HepG2 (cell line): ENCODE measurements around the gene RNF222. TPM values are rescaled to one million over a fixed set of nuclear protein-coding genes. Genes with fewer than 3 reads are reported as not detected.

Source experiments
- ATAC-seq: fragments of 200-7000 bp; cut with Tn5 transposase; 3 replicates; pipeline ENCODE4 v1.9.1; 2020; ENCODE audit warnings: mild to moderate bottlenecking, moderate library complexity
- BruUV-seq: library from RNA; stranded (reverse); fragments of 400-500 nt; replicated peaks from 2 replicates; lab custom pipeline; 2021; lab: Mats Ljungman, UMichigan
- CTCF ChIA-PET: fragments of 300-600 bp; formaldehyde crosslinking; extraction: SDS; loops from one replicate; lab custom pipeline; 2021; ENCODE audit warnings: low total read pairs, inconsistent platforms, low intra/inter-chr PET ratio; lab: Yijun Ruan, JAX
- POLR2A ChIA-PET: fragments of 350-600 bp; sonication (Branson Sonifier 250); formaldehyde crosslinking; loops from one replicate; lab custom pipeline; 2020; ENCODE audit warnings: antibody characterized with exemption, inconsistent platforms; lab: Yijun Ruan, JAX
- DNase-seq: peaks from one replicate; pipeline ENCODE4 v3.0.0-alpha.2; 2015; ENCODE audit warnings: low spot score
- FAIRE-seq: peaks from 3 replicates; lab custom pipeline; 2011; peaks lifted over from hg19 to GRCh38; lab: Jason Lieb, UNC
- H2AFZ ChIP-seq: one replicate; pipeline ENCODE4 v1.6.1; 2011; ENCODE audit warnings: low read length, inconsistent platforms
- H3K27ac ChIP-seq: fragments of 300-600 bp; 3 replicates; pipeline ENCODE4 v1.8.0; 2011; ENCODE audit warnings: mixed run types, mild to moderate bottlenecking, mixed read lengths, low read length, inconsistent platforms; ENCODE audit not compliant: insufficient read depth; ENCODE audit errors: extremely low read length
- H3K27me3 ChIP-seq, 2 experiments: fragments of 200-600 bp in 1 of 2; 2 replicates in 1 of 2; 3 replicates in 1 of 2; pipeline versions ENCODE4 v1.6.0 to v1.8.0; 2011; ENCODE audit warnings: low read length in 2 of 2, mild to moderate bottlenecking in 2 of 2, moderate library complexity in 2 of 2, inconsistent platforms in 1 of 2; ENCODE audit not compliant: insufficient read depth in 2 of 2, control insufficient read depth in 1 of 2
- H3K36me3 ChIP-seq, 2 experiments: fragments of 200-600 bp in 1 of 2; replicated peaks in 1 of 2; 2 replicates in 1 of 2; 3 replicates in 1 of 2; pipeline versions ENCODE4 v1.5.1 to v1.8.0; 2011; ENCODE audit warnings: low read length in 2 of 2, inconsistent platforms in 1 of 2; ENCODE audit not compliant: insufficient read depth in 2 of 2, control insufficient read depth in 1 of 2
- H3K4me1 ChIP-seq: 2 replicates; pipeline ENCODE4 v1.5.1; 2012; ENCODE audit warnings: low read length, inconsistent platforms; ENCODE audit not compliant: insufficient read depth
- H3K4me2 ChIP-seq: 2 replicates; pipeline ENCODE4 v1.6.0; 2011; ENCODE audit warnings: low read depth, low read length, inconsistent platforms
- H3K4me3 ChIP-seq, 3 experiments: fragments of 200-600 bp in 1 of 3; sonication (generic), shearing (Covaris generic) in 1 of 3; replicated peaks in 1 of 3; 2 replicates each; pipeline ENCODE4 v1.5.1; 2011 to 2016; ENCODE audit warnings: low read length in 3 of 3, inconsistent platforms in 2 of 3, low read depth in 2 of 3, mild to moderate bottlenecking in 2 of 3, control low read depth in 1 of 3, mixed read lengths in 1 of 3; ENCODE audit not compliant: insufficient read depth in 1 of 3
- H3K79me2 ChIP-seq: one replicate; pipeline ENCODE4 v1.6.1; 2011; ENCODE audit warnings: low read length, inconsistent platforms; ENCODE audit not compliant: insufficient read depth
- H3K9ac ChIP-seq: 2 replicates; pipeline ENCODE4 v1.6.0; 2011; ENCODE audit warnings: mild to moderate bottlenecking, low read depth, low read length, inconsistent platforms; ENCODE audit not compliant: insufficient read depth
- H3K9me3 ChIP-seq: 2 replicates; pipeline ENCODE4 v1.5.1; 2012; ENCODE audit warnings: mild to moderate bottlenecking, low read length
- H4K20me1 ChIP-seq: 2 replicates; pipeline ENCODE4 v1.6.0; 2011; ENCODE audit warnings: inconsistent platforms, mild to moderate bottlenecking, low read length, moderate library complexity; ENCODE audit not compliant: insufficient read depth
- ELF3 ChIP-seq: IDR thresholded peaks from 2 replicates; pipeline ENCODE4 v1.6.1; 2016; ENCODE audit warnings: missing genetic modification reagents, missing compliant biosample characterization
- HNRNPH1 ChIP-seq: fragments of 200-400 bp; formaldehyde crosslinking; optimal IDR thresholded peaks from 2 replicates; pipeline ENCODE3; 2017; ENCODE audit warnings: mild to moderate bottlenecking, low read depth, low read length
- HOXD1 ChIP-seq: sonication (generic); formaldehyde crosslinking; IDR thresholded peaks from 2 replicates; pipeline ENCODE4 v1.5.0; 2020; ENCODE audit warnings: missing genetic modification reagents
- KAT2B ChIP-seq: fragments of 150-350 bp; IDR thresholded peaks from 2 replicates; pipeline ENCODE4 v1.6.1; 2014; ENCODE audit warnings: low read depth, low read length, borderline replicate concordance
- KLF15 ChIP-seq: sonication (generic); formaldehyde crosslinking; IDR thresholded peaks from 2 replicates; pipeline ENCODE4 v1.8.1; 2023; ENCODE audit warnings: borderline replicate concordance, mild to moderate bottlenecking, inconsistent platforms, missing genetic modification reagents, mixed read lengths
- MAFF ChIP-seq: IDR thresholded peaks from 2 replicates; pipeline ENCODE4 v1.6.1; 2011; ENCODE audit warnings: low read depth, low read length, improper control_type of control experiment
- MTF2 ChIP-seq: sonication (generic); formaldehyde crosslinking; IDR thresholded peaks from 2 replicates; pipeline ENCODE4 v1.5.0; 2020; ENCODE audit warnings: missing genetic modification reagents, borderline replicate concordance
- NCOA5 ChIP-seq: sonication (generic); formaldehyde crosslinking; IDR thresholded peaks from 2 replicates; pipeline ENCODE4 v1.4.0; 2020; ENCODE audit warnings: missing genetic modification reagents
- PRMT3 ChIP-seq: sonication (generic); formaldehyde crosslinking; IDR thresholded peaks from 2 replicates; pipeline ENCODE4 v1.8.1; 2022; ENCODE audit warnings: low read depth, mild to moderate bottlenecking, moderate library complexity, missing genetic modification reagents, borderline replicate concordance
- SATB2 ChIP-seq: sonication (generic); formaldehyde crosslinking; IDR thresholded peaks from 2 replicates; pipeline ENCODE4 v1.5.0; 2020; ENCODE audit warnings: missing genetic modification reagents
- SMYD3 ChIP-seq: sonication (generic); formaldehyde crosslinking; IDR thresholded peaks from 2 replicates; pipeline ENCODE4 v1.8.1; 2023; ENCODE audit warnings: mild to moderate bottlenecking, missing genetic modification reagents
- SPEN ChIP-seq: sonication (generic); formaldehyde crosslinking; IDR thresholded peaks from 2 replicates; pipeline ENCODE4 v1.5.1; 2020; ENCODE audit warnings: low read depth, mild to moderate bottlenecking, missing genetic modification reagents
- TARDBP ChIP-seq: sonication (generic); formaldehyde crosslinking; IDR thresholded peaks from 2 replicates; pipeline ENCODE4 v1.8.0; 2022; ENCODE audit warnings: mild to moderate bottlenecking, missing genetic modification reagents
- THAP11 ChIP-seq: IDR thresholded peaks from 2 replicates; pipeline ENCODE4 v1.6.1; 2016; ENCODE audit warnings: missing biosample characterization, missing genetic modification reagents
- ZFP91 ChIP-seq: sonication (generic); formaldehyde crosslinking; IDR thresholded peaks from 2 replicates; pipeline ENCODE4 v1.9.0; 2022; ENCODE audit warnings: missing genetic modification reagents, mild to moderate bottlenecking, borderline replicate concordance
- ZNF138 ChIP-seq: sonication (generic); formaldehyde crosslinking; IDR thresholded peaks from 2 replicates; pipeline ENCODE4 v1.5.0; 2020; ENCODE audit warnings: mild to moderate bottlenecking, low read depth, missing genetic modification reagents
- ZNF234 ChIP-seq: sonication (generic); formaldehyde crosslinking; conservative IDR thresholded peaks from 2 replicates; pipeline ENCODE4 v1.5.1; 2020; ENCODE audit warnings: mild to moderate bottlenecking, missing genetic modification reagents
- ZNF264 ChIP-seq: sonication (generic); formaldehyde crosslinking; IDR thresholded peaks from 2 replicates; pipeline ENCODE4 v1.4.0; 2020; ENCODE audit warnings: missing genetic modification reagents
- ZNF282 ChIP-seq: fragments of 450-650 bp; IDR thresholded peaks from 2 replicates; pipeline ENCODE4 v1.6.1; 2018; ENCODE audit not compliant: partially characterized antibody
- ZNF768 ChIP-seq: sonication (generic); formaldehyde crosslinking; IDR thresholded peaks from 2 replicates; pipeline ENCODE4 v1.4.0; 2020; ENCODE audit warnings: missing genetic modification reagents
- WGBS: methylation state at CpG from one replicate; pipeline ENCODE4 v1.1.6; 2017; ENCODE audit warnings: low lambda C conversion rate; 5-methylcytosine and 5-hydroxymethylcytosine counted together
- in situ Hi-C: cut with HindIII; loops from 2 replicates; pipeline ENCODE4 v1.10.0; 2017; ENCODE audit warnings: low pct_unique_long_range_greater_than_20kb; ENCODE audit not compliant: extremely low pct_ligation_motif_present
- intact Hi-C: fragments of 100-400 bp; cut with micrococcal nuclease; formaldehyde crosslinking; loops from one replicate; pipeline ENCODE4 v1.10.0; 2022; ENCODE audit not compliant: unreplicated experiment
- polyA plus RNA-seq, 8 experiments: library from polyadenylated mRNA; depleted of rRNA in 3 of 8; stranded (reverse) in 7 of 8; unstranded in 1 of 8; fragments of >200 nt; fragmentation: Illumina TruSeq in 4 of 8; extraction: Trizol in 4 of 8; gene quantifications; 2 replicates each; pipeline versions ENCODE4 v1.2.1 to v1.2.3, GENCODE V29; 2011 to 2016; ENCODE audit warnings: low read depth in 4 of 8, missing spikeins in 1 of 8, mixed read lengths in 1 of 8; ENCODE audit not compliant: insufficient read depth in 1 of 8
- total RNA-seq, 5 experiments: library from RNA; depleted of rRNA; stranded (reverse); fragments of >200 nt; fragmentation: Illumina TruSeq; extraction: Trizol; gene quantifications; 2 replicates each; pipeline ENCODE4 v1.2.3, GENCODE V29; 2016; ENCODE audit warnings: low read depth in 1 of 5
- TF ChIP-seq, protein P1 (sequence below): sonication (generic); formaldehyde crosslinking; IDR thresholded peaks from 2 replicates; pipeline ENCODE4 v1.4.0; 2020; ENCODE audit warnings: missing genetic modification reagents, mild to moderate bottlenecking, borderline replicate concordance
- TF ChIP-seq, protein P2 (sequence below): IDR thresholded peaks from 2 replicates; pipeline ENCODE4 v1.6.1; 2016; ENCODE audit warnings: mild to moderate bottlenecking

The RNF222 gene
- total and polyA plus RNA-seq, 2 of the 13 experiments (the other 11 are each of a cell fraction or from before 2014, with no cell fraction given), result not detected

DNA sequence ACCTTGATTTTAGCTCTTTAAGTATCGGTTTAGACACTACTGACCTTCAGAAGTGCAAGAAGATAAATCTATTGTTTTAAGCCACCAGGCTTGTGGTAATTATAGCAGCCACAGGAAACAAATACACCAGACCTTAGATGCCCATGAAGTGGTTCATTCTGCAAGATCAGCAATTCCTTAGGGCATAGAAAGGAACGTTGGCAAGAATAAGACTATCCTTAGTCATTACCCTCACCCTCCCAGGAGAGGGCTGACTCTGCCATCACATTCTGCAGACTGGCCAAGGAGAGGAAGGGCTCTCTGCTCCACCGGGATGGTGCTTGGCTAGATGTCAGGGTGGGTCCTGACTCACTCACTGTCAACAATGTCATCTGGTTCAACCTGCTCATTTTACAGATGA is 23.9 kb upstream of the RNF222 start:
- no peaks in the 10 kb centered on the region for H3K79me2 ChIP-seq
- DNase-seq, result no peak
- ATAC-seq, result no peak
- POLR2A ChIA-PET, result interaction anchor here (1.6 to 2.4 kb wide), 3 partner anchors 9 to 45 kb away, joined by 5 to 42 read pairs (median 9); partner anchors contain the start of genes KRABD2 and NDEL1
- in situ Hi-C loops (no loop called here), intact Hi-C loops (no loop called here)
- FAIRE-seq, result no peak
- CTCF ChIA-PET, result no interaction called here
- no peak overlapping the region for H3K27ac ChIP-seq
- H3K9ac ChIP-seq, result no peak overlapping the region
- peaks cover 88% of the 10 kb centered on the region for H3K4me1 ChIP-seq
- H3K9me3 ChIP-seq, result no peaks in the 10 kb centered on the region
- no peak overlapping the region for H2AFZ ChIP-seq
- WGBS, result 52% methylated on average over 3 of the region's 3 CpGs
- no peak overlapping the region for H3K4me3 ChIP-seq
- H3K36me3 ChIP-seq, result no peaks in the 10 kb centered on the region
- no peak overlapping the region for H3K4me2 ChIP-seq
- H4K20me1 ChIP-seq, result no peaks in the 10 kb centered on the region
- no TSS peak for BruUV-seq
- no peaks in the 10 kb centered on the region for H3K27me3 ChIP-seq
- TF ChIP-seq MAFF, result peak; percentile 97
- 0 out of 2 replicates have a peak, but pooled peaks have one; percentile 15 for TF ChIP-seq ELF3 (CRISPR knock-in tag)
- TF ChIP-seq TARDBP (CRISPR knock-in tag), result no peak
- TF ChIP-seq SPEN, result no peak
- TF ChIP-seq PRMT3 (CRISPR knock-in tag), result no peak
- TF ChIP-seq ZNF264 (CRISPR knock-in tag), result no peak
- TF ChIP-seq SMYD3 (CRISPR knock-in tag), result no peak
- no peak for TF ChIP-seq ZFP91 (CRISPR knock-in tag)
- TF ChIP-seq, protein P1, sequence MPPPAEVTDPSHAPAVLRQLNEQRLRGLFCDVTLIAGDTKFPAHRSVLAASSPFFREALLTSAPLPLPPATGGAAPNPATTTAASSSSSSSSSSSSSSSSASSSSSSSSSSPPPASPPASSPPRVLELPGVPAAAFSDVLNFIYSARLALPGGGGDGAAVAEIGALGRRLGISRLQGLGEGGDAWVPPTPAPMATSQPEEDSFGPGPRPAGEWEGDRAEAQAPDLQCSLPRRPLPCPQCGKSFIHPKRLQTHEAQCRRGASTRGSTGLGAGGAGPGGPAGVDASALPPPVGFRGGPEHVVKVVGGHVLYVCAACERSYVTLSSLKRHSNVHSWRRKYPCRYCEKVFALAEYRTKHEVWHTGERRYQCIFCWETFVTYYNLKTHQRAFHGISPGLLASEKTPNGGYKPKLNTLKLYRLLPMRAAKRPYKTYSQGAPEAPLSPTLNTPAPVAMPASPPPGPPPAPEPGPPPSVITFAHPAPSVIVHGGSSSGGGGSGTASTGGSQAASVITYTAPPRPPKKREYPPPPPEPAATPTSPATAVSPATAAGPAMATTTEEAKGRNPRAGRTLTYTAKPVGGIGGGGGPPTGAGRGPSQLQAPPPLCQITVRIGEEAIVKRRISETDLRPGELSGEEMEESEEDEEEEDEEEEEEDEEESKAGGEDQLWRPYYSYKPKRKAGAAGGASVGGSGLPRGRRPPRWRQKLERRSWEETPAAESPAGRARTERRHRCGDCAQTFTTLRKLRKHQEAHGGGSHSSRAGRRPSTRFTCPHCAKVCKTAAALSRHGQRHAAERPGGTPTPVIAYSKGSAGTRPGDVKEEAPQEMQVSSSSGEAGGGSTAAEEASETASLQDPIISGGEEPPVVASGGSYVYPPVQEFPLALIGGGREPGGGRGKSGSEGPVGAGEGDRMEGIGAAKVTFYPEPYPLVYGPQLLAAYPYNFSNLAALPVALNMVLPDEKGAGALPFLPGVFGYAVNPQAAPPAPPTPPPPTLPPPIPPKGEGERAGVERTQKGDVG (CRISPR knock-in tag), result no peak
- no peak for TF ChIP-seq ZNF138 (CRISPR knock-in tag)
- TF ChIP-seq NCOA5 (CRISPR knock-in tag), result no peak
- TF ChIP-seq MTF2 (CRISPR knock-in tag), result no peak
- TF ChIP-seq ZNF282, result no peak
- no peak for TF ChIP-seq SATB2
- TF ChIP-seq THAP11 (CRISPR knock-in tag), result no peak
- TF ChIP-seq KAT2B, result no peak
- no peak for TF ChIP-seq HOXD1 (CRISPR knock-in tag)
- TF ChIP-seq, protein P2, sequence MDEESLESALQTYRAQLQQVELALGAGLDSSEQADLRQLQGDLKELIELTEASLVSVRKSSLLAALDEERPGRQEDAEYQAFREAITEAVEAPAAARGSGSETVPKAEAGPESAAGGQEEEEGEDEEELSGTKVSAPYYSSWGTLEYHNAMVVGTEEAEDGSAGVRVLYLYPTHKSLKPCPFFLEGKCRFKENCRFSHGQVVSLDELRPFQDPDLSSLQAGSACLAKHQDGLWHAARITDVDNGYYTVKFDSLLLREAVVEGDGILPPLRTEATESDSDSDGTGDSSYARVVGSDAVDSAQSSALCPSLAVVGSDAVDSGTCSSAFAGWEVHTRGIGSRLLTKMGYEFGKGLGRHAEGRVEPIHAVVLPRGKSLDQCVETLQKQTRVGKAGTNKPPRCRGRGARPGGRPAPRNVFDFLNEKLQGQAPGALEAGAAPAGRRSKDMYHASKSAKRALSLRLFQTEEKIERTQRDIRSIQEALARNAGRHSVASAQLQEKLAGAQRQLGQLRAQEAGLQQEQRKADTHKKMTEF (CRISPR knock-in tag), result no peak
- no peak for TF ChIP-seq ZNF234
- no peak for TF ChIP-seq ZNF768
- no peak for TF ChIP-seq HNRNPH1
- TF ChIP-seq KLF15, result no peak
